HFFc6 (cell line): Measurements from ENCODE around the gene HHAT. TPM values are rescaled to one million over a fixed set of nuclear protein-coding genes. Genes with fewer than 3 reads are reported as not detected.

Source experiments
- DNase-seq: peaks from one replicate; pipeline ENCODE4 v3.0.0-alpha.2; 2018
- H3K27ac Mint-ChIP-seq: 2 replicates; pipeline ENCODE4 v1.8.0; 2020; ENCODE audit warnings: mild to moderate bottlenecking, mixed read lengths
- H3K27me3 Mint-ChIP-seq: 2 replicates; pipeline ENCODE4 v1.8.0; 2021; ENCODE audit warnings: mild to moderate bottlenecking, moderate library complexity, mixed read lengths; ENCODE audit not compliant: insufficient read depth
- H3K36me3 Mint-ChIP-seq: 2 replicates; pipeline ENCODE4 v1.8.0; 2021; ENCODE audit warnings: low read depth, mixed read lengths
- H3K4me1 Mint-ChIP-seq: 2 replicates; pipeline ENCODE4 v1.8.0; 2020; ENCODE audit warnings: low read depth, mixed read lengths
- H3K4me3 Mint-ChIP-seq: 2 replicates; pipeline ENCODE4 v1.8.0; 2020; ENCODE audit warnings: mild to moderate bottlenecking, moderate library complexity, mixed read lengths
- H3K9me3 Mint-ChIP-seq: 2 replicates; pipeline ENCODE4 v1.8.0; 2020; ENCODE audit warnings: mild to moderate bottlenecking, mixed read lengths
- CTCF ChIP-seq: fragments of 200-600 bp; sonication (generic); IDR thresholded peaks from 2 replicates; pipeline ENCODE4 v1.5.0; 2021; ENCODE audit warnings: antibody characterized with exemption, mild to moderate bottlenecking
- total RNA-seq, 6 experiments: library from RNA; stranded (reverse); fragmentation: NEBNext Ultra II Directional; extraction: Animal tissue kit (Norgen Biotek cat#: 25700); gene quantifications; 2 replicates in 1 of 6; 3 replicates in 5 of 6; pipeline ENCODE4 v1.2.3, GENCODE V29; 2021

The HHAT gene
- total RNA-seq, 6 experiments from 2014 or later, result 2.8 to 3.9 (median 3.2) TPM

- DNase-seq, result no peak
- H3K4me1 Mint-ChIP-seq, result no peaks in the 10 kb centered on the region
- no peaks in the 10 kb centered on the region for H3K36me3 Mint-ChIP-seq
- no peaks in the 10 kb centered on the region for H3K9me3 Mint-ChIP-seq
- H3K4me3 Mint-ChIP-seq, result no peak overlapping the region
- no peak overlapping the region for H3K27ac Mint-ChIP-seq
- TF ChIP-seq CTCF, result no peak
- peaks cover 3% of the 10 kb centered on the region; the same call in 1 of the 2 replicates for H3K27me3 Mint-ChIP-seq
Observed at GRCh38 chr1:210478820-210479219, 150.1 kb downstream of the HHAT start.

GRCh38 chr1:210482491-210482890 lies 153.8 kb downstream of the HHAT start:
- no peak for TF ChIP-seq CTCF
- H3K4me1 Mint-ChIP-seq, result no peaks in the 10 kb centered on the region

GRCh38 chr1:210482945-210483617 lies 154.4 kb downstream of the HHAT start:
- no peaks in the 10 kb centered on the region for H3K9me3 Mint-ChIP-seq
- H3K36me3 Mint-ChIP-seq, result no peaks in the 10 kb centered on the region
- TF ChIP-seq CTCF, result no peak
- DNase-seq, result no peak
- no peaks in the 10 kb centered on the region for H3K4me1 Mint-ChIP-seq
- no peak overlapping the region for H3K4me3 Mint-ChIP-seq
- H3K27ac Mint-ChIP-seq, result no peak overlapping the region
- peaks cover 2% of the 10 kb centered on the region for H3K27me3 Mint-ChIP-seq

More at GRCh38 chr1:210482491-210482890, 153.8 kb downstream of the HHAT start:
- Mint-ChIP-seq H3K9me3 (no peaks in the 10 kb centered on the region), H3K27ac (no peak overlapping the region), H3K36me3 (no peaks in the 10 kb centered on the region), H3K27me3 (peaks cover 2% of the 10 kb centered on the region), H3K4me3 (no peak overlapping the region)
- DNase-seq, result no peak

GRCh38 chr1:210483821-210484220 lies 155.1 kb downstream of the HHAT start:
- Mint-ChIP-seq H3K9me3 (no peaks in the 10 kb centered on the region), H3K4me3 (no peak overlapping the region), H3K36me3 (no peaks in the 10 kb centered on the region), H3K27ac (no peak overlapping the region), H3K4me1 (no peaks in the 10 kb centered on the region), H3K27me3 (peaks cover 2% of the 10 kb centered on the region)
- no peak for DNase-seq
- no peak for TF ChIP-seq CTCF

GRCh38 chr1:210487021-210487420 lies 158.3 kb downstream of the HHAT start:
- Mint-ChIP-seq H3K27ac (no peak overlapping the region), H3K4me1 (no peaks in the 10 kb centered on the region), H3K9me3 (no peaks in the 10 kb centered on the region), H3K4me3 (no peak overlapping the region), H3K36me3 (no peaks in the 10 kb centered on the region), H3K27me3 (peaks cover 2% of the 10 kb centered on the region)
- no peak for DNase-seq
- TF ChIP-seq CTCF, result no peak
